ENCODE measurements around the gene CIBAR2.

The CIBAR2 gene

DNA sequence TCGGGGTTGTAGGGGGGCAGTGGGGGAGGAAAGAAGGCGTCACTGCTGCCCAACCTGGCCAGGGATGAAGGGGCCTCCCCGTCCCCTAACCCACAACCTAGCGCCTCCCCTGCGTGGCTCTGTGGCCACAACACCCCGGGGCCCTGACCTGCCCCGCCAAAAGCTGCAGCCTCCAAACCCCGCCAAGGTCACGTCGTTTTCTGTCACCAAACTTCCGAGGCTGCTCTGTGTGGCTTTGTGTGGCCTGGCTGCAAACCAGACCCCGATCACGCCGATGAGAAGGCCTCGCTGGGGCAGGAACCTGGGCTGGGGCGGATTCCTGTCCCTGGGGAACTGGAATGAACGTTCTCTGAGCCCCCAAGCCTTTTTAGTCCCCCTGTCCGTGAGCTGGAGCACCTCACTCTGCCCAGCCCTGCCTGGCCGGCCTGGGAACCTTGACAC, 30.5 kb upstream of the CIBAR2 start:
- no peaks in the 10 kb centered on the region for H3K27me3 ChIP-seq (ENCODE audit: control insufficient read depth, insufficient read depth, low read length)
- no peaks in the 10 kb centered on the region for H3K36me3 ChIP-seq (ENCODE audit: control insufficient read depth, low read depth, low read length)
- H3K27ac ChIP-seq (ENCODE audit: low read length): no peak overlapping the region
- H3K4me3 ChIP-seq (ENCODE audit: low read length): no peak overlapping the region
- H3K9me3 ChIP-seq (ENCODE audit: control insufficient read depth, low read depth, low read length): no peaks in the 10 kb centered on the region
- no peak overlapping the region for H3K9ac ChIP-seq (ENCODE audit: low read length)
- no peaks in the 10 kb centered on the region for H3K4me1 ChIP-seq (ENCODE audit: control insufficient read depth, low read depth, low read length)

DNA sequence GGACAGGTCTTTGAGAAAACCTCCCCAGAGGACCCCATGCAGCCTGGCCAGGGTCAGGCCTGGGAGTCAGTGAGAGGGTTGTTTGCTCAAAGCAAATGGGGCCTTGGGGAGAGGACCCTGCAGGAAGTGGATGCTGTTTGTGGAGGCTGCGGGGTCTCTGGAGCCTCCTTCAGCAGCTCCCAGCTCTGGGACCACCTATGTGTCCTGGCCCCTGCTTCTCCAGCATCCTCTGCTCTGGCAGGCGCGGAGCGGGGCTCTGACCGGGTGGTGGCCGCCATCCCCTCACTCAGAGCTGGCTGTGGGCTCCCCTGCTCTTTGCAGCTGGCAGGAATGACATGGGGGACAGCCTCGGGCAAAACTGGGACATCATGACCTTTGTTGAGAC, 29.8 kb upstream of the CIBAR2 start:
- no peaks in the 10 kb centered on the region for H3K36me3 ChIP-seq (ENCODE audit: control insufficient read depth, low read depth, low read length)
- H3K9me3 ChIP-seq (ENCODE audit: control insufficient read depth, low read depth, low read length): no peaks in the 10 kb centered on the region
- no peak overlapping the region for H3K27ac ChIP-seq (ENCODE audit: low read length)
- no peak overlapping the region for H3K9ac ChIP-seq (ENCODE audit: low read length)
- no peak overlapping the region for H3K4me3 ChIP-seq (ENCODE audit: low read length)
- no peaks in the 10 kb centered on the region for H3K4me1 ChIP-seq (ENCODE audit: control insufficient read depth, low read depth, low read length)
- no peaks in the 10 kb centered on the region for H3K27me3 ChIP-seq (ENCODE audit: control insufficient read depth, insufficient read depth, low read length)

DNA sequence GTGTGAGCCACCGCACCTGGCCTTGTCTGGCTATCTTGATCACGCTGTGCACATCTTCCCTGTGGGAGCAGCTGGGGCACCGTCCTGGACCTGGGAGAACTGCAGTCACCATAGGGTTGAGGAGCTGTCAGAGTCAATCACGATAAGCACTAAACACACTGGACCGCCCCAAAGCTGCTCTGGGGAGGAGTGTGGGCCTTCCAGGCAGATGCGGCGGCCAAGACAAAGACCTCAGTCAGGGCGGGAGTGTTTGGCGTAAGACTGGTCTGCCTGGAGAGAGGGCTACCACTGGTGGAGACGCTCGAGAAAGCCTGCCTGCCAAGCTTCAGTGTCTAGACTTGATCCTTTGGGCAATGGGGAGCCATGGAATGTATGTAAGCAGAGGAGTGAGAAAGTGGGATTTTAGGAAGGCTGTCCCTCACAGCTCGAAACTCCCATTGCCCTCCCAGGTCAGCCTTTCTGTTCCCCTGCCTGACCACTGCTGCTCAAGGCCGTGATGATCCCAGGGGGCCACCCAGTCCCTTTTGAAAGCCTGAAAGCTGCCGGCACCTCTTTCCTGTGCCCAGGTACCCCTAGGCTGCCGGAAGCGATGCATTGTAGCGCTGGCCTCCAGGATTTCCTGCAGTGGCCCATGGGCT, 29.3 kb upstream of the CIBAR2 start:
- Histone ChIP-seq H3K9ac (ENCODE audit: low read length) (no peak overlapping the region), H3K27ac (ENCODE audit: low read length) (no peak overlapping the region), H3K4me1 (ENCODE audit: control insufficient read depth, low read depth, low read length) (no peaks in the 10 kb centered on the region), H3K9me3 (ENCODE audit: control insufficient read depth, low read depth, low read length) (no peaks in the 10 kb centered on the region), H3K27me3 (ENCODE audit: control insufficient read depth, insufficient read depth, low read length) (no peaks in the 10 kb centered on the region), H3K4me3 (ENCODE audit: low read length) (no peak overlapping the region), H3K36me3 (ENCODE audit: control insufficient read depth, low read depth, low read length) (no peaks in the 10 kb centered on the region)

DNA sequence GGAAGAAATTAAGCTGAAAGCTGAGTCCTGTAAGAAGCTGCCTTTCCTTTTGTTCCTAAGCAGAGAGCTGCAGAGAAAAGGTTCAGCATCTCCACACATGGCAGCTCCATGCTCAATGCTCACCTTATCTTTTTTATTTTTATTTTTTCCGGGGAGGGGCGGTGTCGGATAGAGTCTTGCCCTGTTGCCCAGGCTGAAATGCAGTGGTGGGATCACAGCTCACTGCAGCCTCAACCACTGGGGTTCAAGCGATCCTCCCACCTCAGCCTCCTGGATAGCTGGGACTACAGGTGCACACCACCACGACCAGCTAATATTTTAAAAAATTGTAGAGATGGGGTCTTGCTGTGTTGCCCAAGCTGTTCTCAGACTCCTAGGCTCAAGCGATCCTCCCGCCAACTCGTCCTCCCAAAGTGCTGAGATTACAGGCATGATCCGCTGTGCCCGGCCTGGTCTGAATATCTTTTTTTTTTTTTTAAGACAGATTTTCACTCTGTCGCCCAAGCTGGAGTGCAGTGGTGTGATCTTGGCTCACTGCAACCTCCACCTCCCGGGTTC, 28.3 kb upstream of the CIBAR2 start:
- Histone ChIP-seq H3K9me3 (ENCODE audit: control insufficient read depth, low read depth, low read length) (no peaks in the 10 kb centered on the region), H3K4me1 (ENCODE audit: control insufficient read depth, low read depth, low read length) (no peaks in the 10 kb centered on the region), H3K9ac (ENCODE audit: low read length) (no peak overlapping the region), H3K27ac (ENCODE audit: low read length) (no peak overlapping the region), H3K4me3 (ENCODE audit: low read length) (no peak overlapping the region), H3K36me3 (ENCODE audit: control insufficient read depth, low read depth, low read length) (no peaks in the 10 kb centered on the region), H3K27me3 (ENCODE audit: control insufficient read depth, insufficient read depth, low read length) (no peaks in the 10 kb centered on the region)

DNA sequence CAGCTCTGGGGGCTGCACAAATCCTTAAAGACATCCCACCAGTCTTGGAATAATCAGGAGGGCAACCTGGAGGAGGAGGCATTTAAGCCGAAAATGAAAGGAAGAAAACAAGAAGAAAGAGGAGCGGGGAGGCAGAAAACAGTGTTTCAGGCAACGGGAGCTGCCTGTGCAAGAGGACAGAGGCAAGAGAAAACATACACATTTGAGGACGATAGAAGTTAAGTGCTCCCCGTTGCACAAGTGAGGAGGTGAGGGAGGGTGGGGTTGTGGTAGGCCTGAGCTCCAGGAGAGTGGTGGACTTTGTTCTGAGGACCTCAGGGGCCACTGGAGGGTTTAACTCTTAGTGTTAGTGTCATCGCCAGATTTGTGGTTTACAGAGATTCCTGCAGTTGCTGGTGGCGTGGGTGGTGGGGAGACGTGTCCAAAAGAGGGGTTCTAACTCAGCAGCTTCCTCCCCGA, 27.6 kb upstream of the CIBAR2 start:
- no peak overlapping the region for H3K4me3 ChIP-seq (ENCODE audit: low read length)
- no peaks in the 10 kb centered on the region for H3K27me3 ChIP-seq (ENCODE audit: control insufficient read depth, insufficient read depth, low read length)

DNA sequence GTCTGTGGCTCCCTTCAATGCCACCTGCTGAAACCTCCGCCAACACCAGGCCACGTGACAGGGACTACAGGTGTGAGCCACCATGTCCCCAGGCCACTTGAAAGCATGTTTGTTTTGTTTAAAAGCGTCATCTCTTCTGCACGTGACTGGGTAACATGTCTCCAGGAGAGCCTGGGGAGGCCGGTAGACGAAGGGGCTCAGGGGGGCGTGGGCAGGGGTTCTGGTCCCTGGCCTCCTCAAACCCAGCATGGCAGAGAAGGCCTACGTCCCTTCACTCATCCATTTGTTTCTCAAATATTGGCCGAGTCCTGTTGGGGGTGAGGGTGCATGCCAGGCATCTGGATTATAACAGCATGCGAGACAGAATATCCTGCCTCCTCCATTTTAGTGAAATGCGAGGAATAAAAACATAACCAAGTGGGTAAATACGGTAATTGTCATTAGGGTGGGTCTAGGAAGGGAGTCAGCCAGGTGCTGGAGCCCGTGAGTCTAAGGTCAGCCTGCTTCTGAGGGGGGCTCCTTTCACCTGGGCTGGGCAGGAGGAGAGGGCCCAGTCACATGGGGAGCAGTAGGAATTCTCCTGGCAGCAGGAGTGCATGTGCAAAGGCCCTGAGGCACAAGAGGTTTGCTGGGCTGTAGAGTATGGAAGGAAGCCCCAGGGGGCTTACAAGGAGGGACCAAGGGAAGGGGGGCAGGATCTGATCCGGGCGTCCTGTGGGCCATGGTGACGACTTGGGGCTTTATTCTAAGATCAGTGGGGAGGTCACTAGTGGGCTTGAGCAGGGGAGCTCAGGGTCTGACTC, 26.8 kb upstream of the CIBAR2 start:
- H3K36me3 ChIP-seq (ENCODE audit: control insufficient read depth, low read depth, low read length): no peaks in the 10 kb centered on the region
- H3K27ac ChIP-seq (ENCODE audit: low read length): no peak overlapping the region
- H3K27me3 ChIP-seq (ENCODE audit: control insufficient read depth, insufficient read depth, low read length): no peaks in the 10 kb centered on the region
- no peak overlapping the region for H3K9ac ChIP-seq (ENCODE audit: low read length)
- H3K4me1 ChIP-seq (ENCODE audit: control insufficient read depth, low read depth, low read length): no peaks in the 10 kb centered on the region
- no peaks in the 10 kb centered on the region for H3K9me3 ChIP-seq (ENCODE audit: control insufficient read depth, low read depth, low read length)
- H3K4me3 ChIP-seq (ENCODE audit: low read length): no peak overlapping the region

More for the DNA sequence above, 27.6 kb upstream of the CIBAR2 start:
- Histone ChIP-seq H3K27ac (ENCODE audit: low read length) (no peak overlapping the region), H3K9me3 (ENCODE audit: control insufficient read depth, low read depth, low read length) (no peaks in the 10 kb centered on the region), H3K4me1 (ENCODE audit: control insufficient read depth, low read depth, low read length) (no peaks in the 10 kb centered on the region), H3K9ac (ENCODE audit: low read length) (no peak overlapping the region), H3K36me3 (ENCODE audit: control insufficient read depth, low read depth, low read length) (no peaks in the 10 kb centered on the region)

DNA sequence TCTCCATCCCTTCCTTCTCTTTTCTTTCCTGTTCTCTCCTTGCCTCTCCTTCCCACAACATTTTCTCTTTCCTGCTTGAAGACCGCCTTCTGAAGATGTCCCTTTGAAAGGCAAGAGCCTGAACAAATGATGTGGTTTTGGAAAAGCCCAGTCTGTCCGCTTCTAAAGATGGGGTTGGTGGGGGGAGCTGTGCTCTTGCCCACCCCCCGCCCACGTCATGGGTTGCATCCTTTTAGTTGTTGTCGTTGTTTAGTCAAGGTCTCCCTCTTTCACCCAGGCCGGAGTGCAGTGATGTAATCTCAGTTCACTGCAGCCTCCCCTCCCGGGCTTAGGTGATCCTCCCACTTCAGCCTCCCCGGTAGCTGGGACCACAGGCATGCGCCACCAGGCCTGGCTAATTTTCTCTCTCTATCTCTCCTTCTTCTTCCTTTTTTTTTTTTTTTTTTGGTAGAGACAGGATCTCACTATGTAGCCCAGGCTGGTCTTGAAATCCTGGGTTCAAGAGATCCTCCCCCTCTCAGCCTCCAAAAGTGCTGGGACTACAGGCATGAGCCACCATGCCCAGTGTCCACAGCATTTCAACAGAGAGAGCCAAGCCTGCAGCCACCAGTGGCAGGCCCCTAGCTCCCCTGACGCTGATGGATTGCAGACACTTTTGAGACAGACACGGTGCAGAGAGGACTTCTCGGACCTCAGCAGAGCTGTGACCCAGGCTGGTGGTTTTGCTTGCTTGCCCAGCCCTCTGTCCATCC, 26.0 kb upstream of the CIBAR2 start:
- no peak overlapping the region for H3K4me3 ChIP-seq (ENCODE audit: low read length)
- no peaks in the 10 kb centered on the region for H3K4me1 ChIP-seq (ENCODE audit: control insufficient read depth, low read depth, low read length)
- no peaks in the 10 kb centered on the region for H3K36me3 ChIP-seq (ENCODE audit: control insufficient read depth, low read depth, low read length)
- H3K9me3 ChIP-seq (ENCODE audit: control insufficient read depth, low read depth, low read length): no peaks in the 10 kb centered on the region
- no peak overlapping the region for H3K9ac ChIP-seq (ENCODE audit: low read length)
- H3K27ac ChIP-seq (ENCODE audit: low read length): no peak overlapping the region
- H3K27me3 ChIP-seq (ENCODE audit: control insufficient read depth, insufficient read depth, low read length): no peaks in the 10 kb centered on the region

DNA sequence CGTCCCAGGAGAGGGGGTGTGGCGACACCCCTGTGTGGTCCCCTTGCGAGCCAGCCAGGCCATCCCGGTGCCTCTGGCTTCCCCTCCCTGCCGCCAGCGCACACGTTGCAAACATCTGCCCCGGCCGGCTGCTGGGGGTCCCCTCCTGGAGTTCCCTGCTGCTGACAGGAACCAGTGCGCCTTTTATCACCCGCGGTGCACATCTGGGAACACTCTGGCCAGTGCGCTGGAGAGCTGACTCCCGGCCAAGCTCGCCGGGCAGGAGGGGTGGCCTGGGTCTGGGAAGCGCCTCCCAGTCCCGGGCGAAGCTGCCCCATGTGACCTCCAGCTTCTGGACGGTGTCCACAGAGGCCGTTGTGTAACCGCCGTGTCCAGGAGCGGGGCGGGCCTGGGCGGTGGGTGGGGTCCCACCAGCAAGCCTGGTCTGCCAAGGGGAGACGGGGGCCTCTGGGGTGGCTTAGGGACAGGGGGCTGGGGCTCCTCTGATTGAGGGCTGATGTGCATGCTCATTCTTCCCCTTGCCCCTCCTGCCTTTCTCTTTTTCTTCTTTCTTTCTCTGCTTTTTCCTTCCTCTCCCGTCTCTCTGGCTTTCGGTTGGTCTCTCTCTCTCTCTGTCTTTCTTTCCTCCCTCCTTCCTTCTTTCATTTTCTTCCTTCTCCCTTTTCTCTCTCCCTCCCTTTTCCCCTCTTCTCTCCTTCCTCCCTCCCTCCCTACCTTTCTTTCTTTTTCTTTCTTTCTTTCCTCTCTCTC, 25.2 kb upstream of the CIBAR2 start:
- Histone ChIP-seq H3K27me3 (ENCODE audit: control insufficient read depth, insufficient read depth, low read length) (no peaks in the 10 kb centered on the region), H3K4me3 (ENCODE audit: low read length) (no peak overlapping the region), H3K9ac (ENCODE audit: low read length) (no peak overlapping the region), H3K36me3 (ENCODE audit: control insufficient read depth, low read depth, low read length) (no peaks in the 10 kb centered on the region), H3K27ac (ENCODE audit: low read length) (no peak overlapping the region), H3K9me3 (ENCODE audit: control insufficient read depth, low read depth, low read length) (no peaks in the 10 kb centered on the region), H3K4me1 (ENCODE audit: control insufficient read depth, low read depth, low read length) (no peaks in the 10 kb centered on the region)

DNA sequence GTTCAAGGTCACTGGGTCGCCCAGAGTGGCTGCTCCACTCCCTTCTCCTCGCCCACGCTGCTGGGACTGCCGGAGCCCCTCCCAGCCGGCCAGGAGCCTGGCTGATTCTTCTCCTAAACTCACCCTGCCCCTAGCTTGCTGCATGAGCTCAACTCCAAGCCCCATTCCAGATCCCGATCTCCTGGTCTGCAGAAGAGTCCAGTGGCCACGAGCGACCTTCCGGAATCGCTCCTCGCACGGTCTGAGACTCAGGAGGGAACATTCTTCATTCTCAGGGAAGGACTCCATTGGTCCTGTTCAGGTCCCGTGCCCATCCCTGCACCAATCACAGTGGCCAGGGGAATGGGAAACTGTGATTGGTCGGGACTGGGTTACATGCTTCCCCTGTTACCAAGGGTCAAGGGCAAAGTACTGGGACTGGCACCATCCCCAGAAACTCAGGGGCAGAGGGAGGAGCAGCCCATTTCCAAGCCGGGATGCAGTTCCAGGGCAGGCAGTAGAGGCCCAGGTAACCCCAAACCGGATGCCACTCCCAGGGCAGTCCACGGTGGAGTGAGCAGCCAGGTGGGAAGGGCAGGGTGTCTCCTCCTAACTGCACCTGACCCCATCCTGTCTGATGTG, 24.5 kb upstream of the CIBAR2 start:
- Histone ChIP-seq H3K9me3 (ENCODE audit: control insufficient read depth, low read depth, low read length) (no peaks in the 10 kb centered on the region), H3K36me3 (ENCODE audit: control insufficient read depth, low read depth, low read length) (no peaks in the 10 kb centered on the region), H3K9ac (ENCODE audit: low read length) (no peak overlapping the region), H3K27ac (ENCODE audit: low read length) (no peak overlapping the region), H3K4me3 (ENCODE audit: low read length) (no peak overlapping the region), H3K4me1 (ENCODE audit: control insufficient read depth, low read depth, low read length) (no peaks in the 10 kb centered on the region), H3K27me3 (ENCODE audit: control insufficient read depth, insufficient read depth, low read length) (no peaks in the 10 kb centered on the region)

DNA sequence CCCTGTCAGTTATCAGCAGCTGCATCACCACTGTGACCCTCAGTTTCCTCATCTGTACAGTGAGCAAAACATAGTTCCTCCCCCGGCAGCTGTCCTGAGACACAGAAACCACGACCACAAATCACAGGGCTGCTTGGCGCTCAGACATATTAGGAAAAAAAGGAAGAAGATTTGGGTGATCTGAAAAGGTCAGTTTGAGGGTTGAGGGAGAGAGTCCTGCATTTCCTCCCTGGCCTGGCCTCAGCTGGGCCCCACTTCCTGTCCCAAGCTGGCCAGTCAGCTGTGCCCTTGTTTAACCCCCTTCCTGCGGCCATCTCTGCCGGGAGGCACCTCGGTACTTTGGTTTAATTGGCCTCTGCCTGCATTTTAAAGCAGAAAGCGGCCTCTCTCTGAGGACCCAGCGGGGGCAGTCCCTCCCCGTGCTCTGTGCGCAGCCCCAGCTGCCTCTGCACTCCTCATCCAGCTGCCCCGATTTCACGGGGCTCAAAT, 24.0 kb upstream of the CIBAR2 start:
- Histone ChIP-seq H3K9me3 (ENCODE audit: control insufficient read depth, low read depth, low read length) (no peaks in the 10 kb centered on the region), H3K4me3 (ENCODE audit: low read length) (no peak overlapping the region), H3K9ac (ENCODE audit: low read length) (no peak overlapping the region), H3K36me3 (ENCODE audit: control insufficient read depth, low read depth, low read length) (no peaks in the 10 kb centered on the region), H3K4me1 (ENCODE audit: control insufficient read depth, low read depth, low read length) (no peaks in the 10 kb centered on the region), H3K27ac (ENCODE audit: low read length) (no peak overlapping the region), H3K27me3 (ENCODE audit: control insufficient read depth, insufficient read depth, low read length) (no peaks in the 10 kb centered on the region)

All from iPS-18a (cell line).